ENCODE results near the gene PTGFRN.
"Not testable (repeated sequence)": the region's sequence is repeated elsewhere in the genome, so short reads cannot be mapped to it uniquely, and the experiment has no call there.

PTGFRN gene

GRCh38 chr1:116916533-116917445 lies 7.1 kb downstream of the PTGFRN start:
- no peak for DNase-seq

GRCh38 chr1:116918714-116919357 lies 9.1 kb downstream of the PTGFRN start:
- no peak for DNase-seq

- no peak for DNase-seq
These were observed 10.1 kb downstream of the PTGFRN start for GRCh38 chr1:116919802-116920201.

- no peak for DNase-seq
These were observed 10.5 kb downstream of the PTGFRN start for GRCh38 chr1:116920211-116920610.

GRCh38 chr1:116921301-116921885 lies 11.7 kb downstream of the PTGFRN start:
- no peak for DNase-seq

- DNase-seq: no peak
These were observed 12.2 kb downstream of the PTGFRN start for GRCh38 chr1:116921937-116922336.

GRCh38 chr1:116923421-116923820 lies 13.7 kb downstream of the PTGFRN start:
- no peak for DNase-seq

GRCh38 chr1:116927049-116927798 lies 17.5 kb downstream of the PTGFRN start:
- no peak for DNase-seq

- DNase-seq: no peak
These were observed 20.4 kb downstream of the PTGFRN start for GRCh38 chr1:116929961-116930592.

- no peak for DNase-seq
These were observed 21.6 kb downstream of the PTGFRN start for GRCh38 chr1:116931016-116931918.

GRCh38 chr1:116933606-116934515 lies 24.1 kb downstream of the PTGFRN start:
- no peak for DNase-seq

- DNase-seq: no peak
These were observed 25.0 kb downstream of the PTGFRN start for GRCh38 chr1:116934586-116935207.

GRCh38 chr1:116938216-116938615 lies 28.5 kb downstream of the PTGFRN start:
- no peak for DNase-seq

- DNase-seq: not testable (repeated sequence)
These were observed 30.2 kb downstream of the PTGFRN start for GRCh38 chr1:116939780-116940543.

GRCh38 chr1:116940814-116941599 lies 31.3 kb downstream of the PTGFRN start:
- DNase-seq: no peak

- DNase-seq: no peak
These were observed 32.0 kb downstream of the PTGFRN start for GRCh38 chr1:116941670-116942069.

- no peak for DNase-seq
These were observed 32.6 kb downstream of the PTGFRN start for GRCh38 chr1:116942344-116942743.

- no peak for DNase-seq
These were observed 33.7 kb downstream of the PTGFRN start for GRCh38 chr1:116943438-116943837.

Data from midbrain (tissue), 1 donor.